ACC112 (cell line): ENCODE results near the gene PHF21B.
"Not testable (repeated sequence)": the region's sequence is repeated elsewhere in the genome, so short reads cannot be mapped to it uniquely, and the experiment has no call there.

Source experiments
- H2AFZ ChIP-seq: fragments of 200-600 bp; sonication (generic); one replicate; pipeline ENCODE4 v1.6.0; 2017; ENCODE audit warnings: antibody characterized with exemption, low read length; ENCODE audit not compliant: unreplicated experiment
- H3K27ac ChIP-seq: fragments of 200-600 bp; sonication (generic); 2 replicates; pipeline ENCODE4 v1.5.1; 2014; ENCODE audit warnings: low read depth, mild to moderate bottlenecking, antibody characterized with exemption, low read length, moderate library complexity
- H3K27me3 ChIP-seq: fragments of 200-600 bp; sonication (generic); 2 replicates; pipeline ENCODE4 v1.6.1; 2014; ENCODE audit warnings: mild to moderate bottlenecking, antibody characterized with exemption, low read length, moderate library complexity, mixed read lengths; ENCODE audit not compliant: insufficient read depth
- H3K36me3 ChIP-seq: fragments of 200-600 bp; sonication (generic); 2 replicates; pipeline ENCODE4 v1.6.1; 2016; ENCODE audit warnings: mild to moderate bottlenecking, antibody characterized with exemption, low read length, moderate library complexity, mixed read lengths; ENCODE audit not compliant: insufficient read depth
- H3K4me1 ChIP-seq: fragments of 200-600 bp; sonication (generic); one replicate; pipeline ENCODE4 v1.6.1; 2016; ENCODE audit warnings: low read length, mixed read lengths; ENCODE audit not compliant: insufficient read depth, unreplicated experiment, control insufficient read depth
- H3K4me3 ChIP-seq: fragments of 200-600 bp; sonication (generic); 2 replicates; pipeline ENCODE4 v1.5.1; 2014; ENCODE audit warnings: mild to moderate bottlenecking, low read depth, low read length
- H3K79me2 ChIP-seq: fragments of 200-600 bp; sonication (generic); one replicate; pipeline ENCODE4 v1.6.0; 2016; ENCODE audit warnings: low read length; ENCODE audit not compliant: control insufficient read depth, unreplicated experiment, insufficient read depth

The PHF21B gene

DNA sequence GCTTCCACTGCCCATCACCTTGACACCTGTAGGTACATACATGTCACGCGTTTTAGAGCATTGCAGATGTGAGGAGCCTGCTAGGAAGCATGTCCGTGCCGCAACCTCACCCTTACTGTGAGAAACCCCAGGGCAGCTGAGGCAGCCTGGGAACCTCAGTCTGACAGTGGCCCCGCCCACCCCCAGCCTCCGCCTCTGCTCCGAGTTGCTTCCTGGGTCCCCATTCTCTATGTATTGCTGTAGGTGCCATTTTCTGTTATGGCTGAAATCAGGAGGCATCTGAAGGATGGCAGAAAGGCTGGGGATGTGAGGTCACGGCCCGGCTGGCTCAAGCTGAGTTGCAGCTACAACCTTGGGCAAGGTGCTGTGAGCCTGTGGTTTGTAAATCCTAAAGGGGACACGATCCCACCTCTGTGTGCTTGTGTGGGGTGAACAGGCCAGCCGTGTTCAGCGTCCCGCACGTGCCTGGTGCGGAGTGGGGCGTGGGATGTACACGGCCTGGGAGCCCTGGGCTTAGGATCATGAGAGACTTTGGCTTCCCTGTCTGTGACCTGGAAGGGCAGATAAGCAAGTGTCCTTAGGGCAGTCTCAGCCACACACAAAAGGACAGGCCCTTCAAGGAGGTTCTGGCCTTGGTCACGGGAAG is 102.7 kb downstream of the PHF21B start:
- no peaks in the 10 kb centered on the region for H3K79me2 ChIP-seq
- no peaks in the 10 kb centered on the region for H3K4me1 ChIP-seq
- H3K4me3 ChIP-seq = no peak overlapping the region
- no peaks in the 10 kb centered on the region for H3K36me3 ChIP-seq
- H3K27ac ChIP-seq = no peak overlapping the region
- H3K27me3 ChIP-seq = no peaks in the 10 kb centered on the region
- no peak overlapping the region for H2AFZ ChIP-seq

DNA sequence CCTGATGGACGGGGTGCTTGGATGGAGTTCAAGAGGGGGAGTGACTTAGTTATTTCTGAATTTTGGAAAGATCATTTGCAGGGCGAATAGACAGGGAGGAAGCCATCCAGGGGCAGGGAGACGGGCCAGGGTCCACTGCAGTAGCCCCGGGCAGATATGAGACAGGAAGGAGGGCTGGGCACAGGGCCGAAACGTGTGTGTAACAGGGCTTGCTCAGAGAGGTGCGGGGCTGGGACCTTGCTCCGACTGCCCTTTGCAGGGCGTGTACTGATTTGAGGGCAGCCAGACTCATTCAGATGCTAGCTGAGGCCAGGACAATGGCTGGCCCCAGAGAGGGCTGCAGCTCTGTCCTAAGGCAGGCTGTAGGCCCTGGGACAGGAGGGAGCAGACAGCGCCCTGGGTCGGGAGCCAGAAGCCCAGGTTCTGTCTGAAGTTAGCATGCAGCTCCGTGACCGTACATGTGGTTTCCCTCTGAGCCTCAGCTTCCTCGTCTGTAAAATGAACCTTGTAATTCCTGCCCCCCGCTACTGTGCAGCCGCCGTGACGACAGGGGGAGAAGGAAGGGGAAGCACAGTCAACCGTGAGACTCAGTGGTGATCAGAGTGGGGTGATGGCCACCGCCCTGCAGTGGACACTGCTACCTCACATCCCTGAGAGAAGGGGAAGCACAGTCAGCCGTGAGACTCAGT is 103.4 kb downstream of the PHF21B start:
- H2AFZ ChIP-seq = no peak overlapping the region
- H3K79me2 ChIP-seq = no peaks in the 10 kb centered on the region
- no peak overlapping the region for H3K4me3 ChIP-seq
- H3K4me1 ChIP-seq = no peaks in the 10 kb centered on the region
- no peaks in the 10 kb centered on the region for H3K36me3 ChIP-seq
- no peak overlapping the region for H3K27ac ChIP-seq
- no peaks in the 10 kb centered on the region for H3K27me3 ChIP-seq

DNA sequence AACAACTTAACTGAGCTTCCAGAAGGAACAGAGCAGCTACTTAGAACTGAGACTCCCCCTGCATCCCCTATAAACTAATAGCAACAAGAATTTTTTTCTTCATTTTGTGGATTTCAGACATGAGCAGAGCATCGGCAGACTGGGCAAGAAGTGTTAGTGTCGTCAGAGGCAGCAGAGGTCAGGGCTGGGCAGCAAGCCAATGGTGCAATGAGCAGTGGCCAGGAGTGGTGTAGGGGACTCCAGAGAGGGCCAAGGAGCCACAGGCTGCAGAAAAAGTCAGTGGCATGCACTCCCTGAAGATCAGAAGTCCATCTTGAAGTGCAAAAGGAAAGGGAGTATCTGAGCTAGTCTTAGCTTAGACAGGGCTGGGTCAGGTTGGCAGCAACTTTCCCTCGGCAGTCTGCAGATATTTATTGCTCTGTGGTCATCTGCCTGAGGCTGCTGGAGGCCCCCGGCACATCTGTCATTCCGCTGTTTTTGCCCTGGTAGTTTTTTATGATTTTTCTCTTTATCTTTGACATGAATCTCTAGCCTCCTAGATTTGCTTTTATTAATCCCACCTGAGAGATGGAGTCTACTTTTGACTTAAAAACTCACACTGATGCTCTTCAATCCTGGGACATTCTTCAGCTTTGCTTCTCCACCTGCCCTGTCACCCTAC is 105.2 kb downstream of the PHF21B start:
- H2AFZ ChIP-seq, H3K27me3 ChIP-seq, H3K27ac ChIP-seq, H3K4me1 ChIP-seq, H3K4me3 ChIP-seq, H3K79me2 ChIP-seq, H3K36me3 ChIP-seq: not testable (repeated sequence)

DNA sequence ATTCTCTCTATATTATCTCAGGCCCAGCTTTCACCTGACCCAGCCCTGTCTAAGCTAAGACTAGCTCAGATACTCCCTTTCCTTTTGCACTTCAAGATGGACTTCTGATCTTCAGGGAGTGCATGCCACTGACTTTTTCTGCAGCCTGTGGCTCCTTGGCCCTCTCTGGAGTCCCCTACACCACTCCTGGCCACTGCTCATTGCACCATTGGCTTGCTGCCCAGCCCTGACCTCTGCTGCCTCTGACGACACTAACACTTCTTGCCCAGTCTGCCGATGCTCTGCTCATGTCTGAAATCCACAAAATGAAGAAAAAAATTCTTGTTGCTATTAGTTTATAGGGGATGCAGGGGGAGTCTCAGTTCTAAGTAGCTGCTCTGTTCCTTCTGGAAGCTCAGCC is 106.6 kb downstream of the PHF21B start:
- H3K79me2 ChIP-seq, H3K27me3 ChIP-seq, H3K27ac ChIP-seq, H3K36me3 ChIP-seq, H3K4me3 ChIP-seq, H2AFZ ChIP-seq, H3K4me1 ChIP-seq: not testable (repeated sequence)

DNA sequence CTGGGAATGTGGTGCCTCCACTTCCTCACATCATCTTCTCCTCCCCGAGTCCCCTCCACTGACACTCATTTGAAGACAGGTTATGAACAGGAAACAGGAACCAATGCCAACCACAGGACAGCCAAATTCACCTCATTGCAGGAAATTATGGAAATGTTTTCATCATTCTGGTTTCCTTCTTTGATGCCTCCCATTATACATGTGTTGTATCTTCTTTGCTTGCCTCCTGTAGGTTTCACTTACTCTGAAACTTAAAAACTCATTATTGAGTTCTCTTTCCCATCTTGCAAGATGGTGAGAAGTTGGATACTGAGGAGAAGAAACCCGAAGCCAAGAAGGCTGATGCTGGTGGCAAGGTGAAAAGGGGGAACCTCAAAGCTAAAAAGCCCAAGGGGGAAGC is 108.5 kb downstream of the PHF21B start:
- Histone ChIP-seq H3K27ac (no peak overlapping the region), H3K79me2 (no peaks in the 10 kb centered on the region), H2AFZ (no peak overlapping the region), H3K27me3 (no peaks in the 10 kb centered on the region), H3K36me3 (no peaks in the 10 kb centered on the region), H3K4me3 (no peak overlapping the region), H3K4me1 (no peaks in the 10 kb centered on the region)

DNA sequence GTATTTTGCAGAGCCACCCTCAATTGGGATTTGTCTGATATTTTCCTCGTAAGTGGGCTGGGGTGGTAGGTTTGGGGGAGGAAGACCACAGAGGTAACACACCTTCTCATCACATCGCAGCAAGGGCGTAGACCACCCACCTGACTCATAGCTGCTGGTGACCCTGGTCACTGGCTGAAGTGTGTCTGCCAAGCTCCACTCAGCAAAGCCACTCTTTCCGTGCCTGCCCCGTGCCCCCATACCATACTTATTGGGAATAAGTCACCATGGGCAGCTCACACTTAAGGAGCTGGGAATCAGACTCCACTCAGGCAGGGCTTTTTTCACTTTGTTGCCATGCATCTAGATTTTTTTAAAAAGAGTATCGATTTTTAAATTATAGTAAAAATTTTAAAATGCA is 111.6 kb downstream of the PHF21B start:
- H3K4me3 ChIP-seq = no peak overlapping the region
- no peaks in the 10 kb centered on the region for H3K27me3 ChIP-seq
- no peak overlapping the region for H3K27ac ChIP-seq
- H2AFZ ChIP-seq = no peak overlapping the region
- H3K79me2 ChIP-seq = no peaks in the 10 kb centered on the region
- no peaks in the 10 kb centered on the region for H3K36me3 ChIP-seq
- H3K4me1 ChIP-seq = no peaks in the 10 kb centered on the region

DNA sequence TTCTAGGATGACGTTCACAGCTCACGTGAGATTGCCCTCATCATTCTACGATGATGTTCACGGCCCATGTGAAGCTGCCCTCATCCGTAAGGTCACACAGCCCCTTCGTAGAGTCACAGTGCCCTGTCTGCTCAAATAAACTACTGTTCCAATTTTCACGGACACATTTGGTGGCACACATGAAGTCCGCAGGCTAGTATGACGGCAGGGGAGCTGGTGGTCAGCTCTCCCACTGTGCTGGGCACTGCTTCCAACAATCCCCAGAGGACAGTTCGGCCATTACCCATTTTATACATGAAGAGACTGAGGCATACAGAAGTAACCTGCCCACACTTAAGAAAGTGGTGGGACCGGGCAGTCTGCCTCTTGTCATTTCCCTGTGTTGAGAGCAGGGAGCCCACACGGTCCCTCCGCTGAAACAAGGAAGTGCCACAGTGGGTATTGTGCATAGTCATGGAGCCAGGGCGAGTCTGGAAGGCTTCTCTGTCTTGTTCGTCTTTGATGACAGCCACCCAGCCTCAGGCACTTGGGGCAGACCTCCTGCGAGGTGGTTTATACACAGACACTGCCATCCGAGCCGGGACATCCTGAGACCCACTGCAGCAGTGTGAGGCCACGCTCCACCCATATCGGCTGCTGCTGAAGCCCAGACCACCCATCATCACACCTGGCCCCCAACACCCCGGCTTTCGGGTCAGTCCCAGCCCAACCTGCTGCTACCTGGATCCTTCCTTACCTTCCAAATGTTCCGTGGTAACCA is 114.3 kb downstream of the PHF21B start:
- H3K36me3 ChIP-seq = no peaks in the 10 kb centered on the region
- H3K4me3 ChIP-seq = no peak overlapping the region
- H3K27ac ChIP-seq = no peak overlapping the region
- H3K79me2 ChIP-seq = no peaks in the 10 kb centered on the region
- H3K27me3 ChIP-seq = no peaks in the 10 kb centered on the region
- H3K4me1 ChIP-seq = no peaks in the 10 kb centered on the region
- H2AFZ ChIP-seq = no peak overlapping the region

DNA sequence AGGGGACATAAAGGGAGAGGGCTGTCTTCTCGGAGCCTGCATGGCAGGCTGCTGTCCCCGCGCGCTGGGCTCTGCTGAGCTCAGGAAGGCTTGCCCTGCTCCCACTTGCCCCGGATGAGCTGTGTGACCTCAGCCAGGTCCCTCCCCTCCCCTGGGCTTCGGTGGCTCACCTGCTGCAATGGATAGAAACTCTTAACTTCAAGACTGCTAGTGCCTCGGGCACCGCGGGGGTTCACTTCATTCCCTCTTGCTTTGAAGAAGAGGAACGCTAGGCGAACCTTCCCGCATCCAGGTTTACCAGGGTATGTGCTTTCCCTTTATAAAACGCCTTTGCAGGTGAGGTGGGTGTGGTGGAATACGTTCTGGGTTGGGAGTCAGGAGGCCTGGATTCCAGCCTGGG is 115.0 kb downstream of the PHF21B start:
- no peaks in the 10 kb centered on the region for H3K36me3 ChIP-seq
- no peaks in the 10 kb centered on the region for H3K79me2 ChIP-seq
- no peaks in the 10 kb centered on the region for H3K4me1 ChIP-seq
- H3K4me3 ChIP-seq = no peak overlapping the region
- no peak overlapping the region for H2AFZ ChIP-seq
- no peaks in the 10 kb centered on the region for H3K27me3 ChIP-seq
- H3K27ac ChIP-seq = no peak overlapping the region

DNA sequence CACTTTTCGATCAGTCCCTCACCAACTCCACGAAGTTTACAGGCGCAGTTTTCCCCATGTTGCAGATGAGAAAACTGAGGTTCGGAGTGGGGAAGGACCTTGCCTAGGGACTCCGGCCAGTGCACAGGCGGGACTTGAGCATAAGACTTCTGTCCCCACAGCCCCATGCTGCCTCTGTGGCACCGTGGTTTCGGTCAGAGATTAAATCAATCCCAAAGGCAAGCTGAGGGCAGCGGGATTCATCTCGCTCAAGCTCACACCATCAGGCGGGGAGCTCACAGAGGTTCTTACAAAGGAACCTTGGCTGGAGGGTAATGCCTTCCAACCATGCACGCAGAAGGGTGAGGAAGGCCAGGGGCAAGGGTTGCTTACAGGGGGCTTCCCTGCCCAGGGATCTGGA is 115.5 kb downstream of the PHF21B start:
- Histone ChIP-seq H3K27me3 (no peaks in the 10 kb centered on the region), H3K36me3 (no peaks in the 10 kb centered on the region), H3K4me1 (no peaks in the 10 kb centered on the region), H3K79me2 (no peaks in the 10 kb centered on the region), H2AFZ (no peak overlapping the region), H3K4me3 (no peak overlapping the region), H3K27ac (no peak overlapping the region)

DNA sequence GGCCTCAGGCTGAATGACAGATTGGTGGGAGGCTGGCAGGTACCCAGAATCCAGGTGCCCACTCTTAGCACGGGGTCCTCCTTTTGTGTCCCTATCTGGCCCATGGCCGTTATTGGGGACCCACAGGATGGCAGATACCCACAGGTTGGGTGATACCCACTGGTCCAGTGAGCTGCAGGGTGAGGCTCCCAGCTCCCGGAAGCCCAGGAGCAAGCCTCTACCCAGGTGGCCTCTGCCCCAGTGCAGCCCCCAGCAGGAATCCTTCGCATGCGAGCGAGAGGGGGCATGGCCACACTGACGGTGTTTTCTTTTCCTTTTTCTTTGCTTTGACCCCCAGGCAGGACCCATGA is 116.1 kb downstream of the PHF21B start:
- Histone ChIP-seq H3K4me3 (no peak overlapping the region), H3K79me2 (no peaks in the 10 kb centered on the region), H2AFZ (no peak overlapping the region), H3K27ac (no peak overlapping the region), H3K27me3 (no peaks in the 10 kb centered on the region), H3K4me1 (no peaks in the 10 kb centered on the region), H3K36me3 (no peaks in the 10 kb centered on the region)
